Ecto neural progenitor cell (in vitro differentiated cells): ENCODE measurements around the gene AUNIP.
A peak's percentile ranks its signal among the peaks of the same experiment; 100 is the strongest.

ENCODE experiments used
- DNase-seq: peaks from one replicate; pipeline ENCODE4 v3.0.0-alpha.2; 2018; ENCODE audit warnings: low spot score

AUNIP gene

GRCh38 chr1:25809283-25809926, 49.9 kb downstream of the AUNIP start:
- no peak for DNase-seq

DNA sequence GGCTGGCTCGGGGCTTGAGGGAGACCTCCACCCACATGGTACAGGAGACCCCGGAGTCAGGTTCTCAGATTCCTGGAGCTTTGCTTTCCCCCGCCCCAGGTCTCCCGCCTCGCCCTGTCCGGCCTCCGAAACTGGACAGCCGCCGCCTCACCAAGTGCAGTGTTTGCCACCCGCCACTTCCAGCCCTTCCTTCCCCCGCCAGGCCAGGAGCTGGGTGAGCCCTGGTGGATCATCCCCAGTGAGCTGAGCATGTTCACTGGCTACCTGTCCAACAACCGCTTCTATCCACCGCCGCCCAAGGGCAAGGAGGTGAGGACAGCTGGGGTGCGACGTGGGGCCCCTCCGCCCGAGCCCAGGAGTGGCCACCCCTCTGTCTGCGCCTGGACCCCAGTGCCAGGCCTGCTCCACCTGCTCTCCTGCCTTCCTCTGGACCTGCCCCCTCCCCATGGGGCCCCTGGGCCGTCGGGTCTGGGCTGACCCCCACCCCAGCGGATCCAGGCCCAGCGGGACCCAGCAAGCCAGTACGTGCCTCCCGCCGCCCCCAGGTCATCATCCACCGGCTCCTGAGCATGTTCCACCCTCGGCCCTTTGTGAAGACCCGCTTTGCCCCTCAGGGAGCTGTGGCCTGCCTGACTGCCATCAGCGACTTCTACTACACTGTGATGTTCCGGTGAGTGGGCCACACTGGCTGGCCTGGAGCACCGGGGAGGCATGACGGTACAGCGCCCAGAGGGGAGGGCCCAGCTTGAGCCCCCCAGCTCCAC, 50.6 kb downstream of the AUNIP start:
- no peak for DNase-seq

DNA sequence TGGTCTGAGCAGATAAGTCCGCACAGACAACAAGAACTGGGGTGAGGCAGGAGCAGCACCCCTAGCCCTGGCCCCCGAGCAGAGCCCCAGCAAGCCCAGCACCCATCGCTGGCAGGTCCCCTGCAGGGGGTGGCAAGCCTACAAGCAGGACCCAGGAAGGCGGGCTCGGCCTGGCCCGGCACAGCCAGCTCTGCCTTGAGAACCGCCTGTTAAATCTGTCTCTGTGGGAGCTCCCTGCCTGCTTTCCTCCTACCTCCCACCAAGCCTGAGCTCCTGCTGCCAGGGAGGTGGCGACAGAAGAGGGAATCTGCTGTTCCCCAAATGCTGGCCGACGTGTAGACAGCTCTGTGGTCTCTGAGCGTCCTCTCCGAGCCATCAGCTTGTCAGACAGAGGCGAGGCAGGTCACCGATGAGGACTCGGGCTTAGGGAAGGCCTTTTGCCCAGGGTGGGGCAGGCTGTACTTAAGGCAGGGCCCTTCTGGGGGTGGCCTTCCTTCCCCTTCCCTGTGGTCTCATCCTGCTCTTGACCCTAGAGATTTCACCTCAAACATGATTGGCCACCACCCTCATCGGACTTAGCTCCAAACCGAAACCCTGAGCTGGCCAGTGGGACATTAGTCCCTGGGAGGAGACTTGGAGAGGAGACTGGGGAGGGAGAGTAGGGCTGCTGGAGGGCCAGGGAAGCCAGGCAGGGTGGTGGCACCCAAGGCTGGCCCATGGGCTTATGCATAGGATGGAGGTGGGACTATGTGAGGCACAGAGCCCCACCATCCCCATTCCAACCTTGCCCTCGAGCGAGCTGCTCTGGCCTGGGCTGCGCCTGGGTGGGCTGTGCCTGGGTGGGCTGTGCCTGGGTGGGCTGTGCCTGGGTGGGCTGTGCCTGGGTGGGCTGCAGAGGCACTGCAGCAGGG, 51.5 kb downstream of the AUNIP start:
- DNase-seq, result no peak

DNA sequence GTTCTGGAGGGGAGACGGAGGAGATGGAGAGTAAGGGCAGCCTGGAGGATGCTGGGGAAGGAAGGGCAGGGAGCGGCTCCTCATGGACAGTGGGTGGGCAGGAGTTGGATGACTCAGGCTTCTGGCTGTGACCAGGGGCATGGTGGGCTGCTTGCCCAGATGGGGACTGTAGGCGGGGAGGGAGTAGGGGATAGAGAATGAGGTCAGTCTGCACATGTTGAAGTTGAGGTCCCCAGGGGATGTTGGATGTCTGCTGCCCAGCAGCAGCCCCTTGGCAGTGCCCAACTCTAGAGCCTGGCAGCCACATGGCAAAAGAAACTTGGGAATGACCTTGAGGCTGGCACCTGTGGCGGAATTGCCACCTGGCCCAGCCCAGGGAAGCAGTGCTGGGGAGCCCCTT, 52.8 kb downstream of the AUNIP start:
- DNase-seq, result no peak

DNA sequence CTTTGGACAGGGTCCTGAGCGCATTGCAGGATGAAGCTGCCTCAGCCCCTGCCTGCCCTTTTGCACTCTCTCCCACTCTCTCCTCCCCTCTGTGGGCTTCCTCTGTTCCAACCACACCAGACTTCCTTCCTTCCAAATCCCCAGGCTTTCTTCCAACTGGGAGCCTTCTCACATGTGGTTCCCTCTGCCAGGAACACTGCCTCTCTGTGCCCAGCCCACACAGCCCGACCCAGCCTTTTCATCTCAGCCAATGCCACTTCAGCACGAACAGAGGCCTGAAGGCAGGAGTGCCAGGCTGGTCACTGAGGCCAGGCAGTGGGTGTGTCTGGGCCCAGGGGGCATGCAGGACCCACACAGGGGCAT, 53.4 kb downstream of the AUNIP start:
- no peak for DNase-seq

- no peak for DNase-seq
Measured at GRCh38 chr1:25804964-25805862, 54.0 kb downstream of the AUNIP start.

DNA sequence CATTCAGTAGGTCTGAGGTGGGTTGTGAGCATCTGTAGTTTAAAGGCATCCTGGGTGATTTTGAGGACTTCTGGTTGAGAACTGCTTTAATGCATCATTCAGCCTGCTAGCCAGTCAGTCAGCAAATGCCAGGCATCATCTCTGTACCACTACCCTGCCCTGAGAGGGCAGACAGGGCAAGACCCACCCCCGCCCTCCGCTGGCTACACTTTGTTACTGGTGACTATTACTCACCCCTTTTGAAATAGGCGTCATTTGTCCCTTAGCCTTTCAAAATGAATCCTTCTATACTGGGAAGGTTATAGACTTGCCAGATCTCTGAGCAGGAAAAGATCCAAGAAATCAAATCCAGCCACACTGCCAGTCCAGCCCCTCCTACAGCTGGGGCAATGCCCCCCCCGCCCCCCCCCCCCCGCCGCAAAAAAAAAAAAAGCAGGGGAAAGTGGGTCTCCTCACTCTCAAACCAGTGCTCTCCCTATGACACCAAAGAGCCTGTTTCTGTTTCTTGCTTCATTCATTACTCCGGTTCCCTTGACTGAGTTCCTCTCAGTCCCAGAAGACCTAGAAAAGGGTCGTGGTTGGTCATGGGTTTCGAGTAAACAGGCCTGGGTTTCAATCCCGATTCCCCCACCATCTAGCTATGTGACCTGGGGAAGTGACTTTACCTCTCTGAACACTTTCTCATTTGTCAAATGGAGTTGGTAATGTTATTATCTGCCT, 54.9 kb downstream of the AUNIP start:
- no peak for DNase-seq

- DNase-seq, result no peak
Measured at GRCh38 chr1:25803368-25803767, 55.9 kb downstream of the AUNIP start.

DNA sequence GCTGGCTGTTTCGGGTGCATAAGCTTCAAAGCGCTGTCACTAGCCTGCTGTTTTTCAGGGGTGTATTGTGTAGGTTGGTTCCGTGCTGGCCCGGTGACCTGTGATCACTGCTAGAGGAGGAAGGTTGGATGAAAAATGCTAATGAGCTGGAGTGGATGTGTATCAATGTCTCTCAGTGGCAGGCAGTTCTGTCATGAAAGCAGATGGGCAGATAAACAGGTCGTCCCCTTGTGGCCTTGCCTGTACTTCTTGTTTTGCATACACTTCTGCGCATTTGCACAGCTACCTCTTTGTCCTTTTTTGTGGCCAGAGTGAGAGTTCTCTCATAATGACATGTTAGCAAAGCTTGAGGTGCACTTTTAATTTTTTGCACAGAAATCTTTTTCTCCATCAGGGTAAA, 56.3 kb downstream of the AUNIP start:
- DNase-seq, result no peak

DNA sequence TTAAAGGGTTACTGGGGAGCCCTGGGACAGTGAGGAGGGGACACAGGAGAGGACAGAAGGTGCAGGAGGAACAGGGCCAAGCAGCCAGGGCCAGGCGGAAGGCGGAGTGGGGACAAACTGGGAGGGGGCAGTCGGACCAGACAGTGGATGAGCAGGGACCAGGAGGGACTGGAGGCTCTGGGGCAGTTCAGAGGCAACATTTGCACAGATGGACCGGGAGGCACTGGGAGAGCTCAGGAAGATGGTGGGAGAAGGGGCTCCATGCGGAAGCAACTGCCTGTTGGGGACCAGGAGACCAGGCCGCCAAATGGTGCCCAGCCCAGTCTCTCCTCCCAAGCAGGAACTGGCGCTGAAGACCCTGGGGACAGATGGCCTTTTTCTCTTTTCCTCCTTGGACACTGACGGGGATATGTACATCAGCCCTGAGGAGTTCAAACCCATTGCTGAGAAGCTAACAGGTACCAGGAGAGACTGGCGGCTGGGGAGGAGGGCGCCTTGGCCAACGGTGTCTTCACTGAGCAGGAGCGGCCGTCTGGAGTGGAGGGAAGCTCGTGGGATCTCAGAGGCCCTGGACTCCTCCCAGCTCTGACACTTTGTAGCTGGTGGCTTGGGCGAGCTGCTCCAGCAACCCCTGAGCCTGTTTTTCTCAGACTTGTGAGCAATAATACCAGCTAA, 58.4 kb downstream of the AUNIP start:
- no peak for DNase-seq

DNA sequence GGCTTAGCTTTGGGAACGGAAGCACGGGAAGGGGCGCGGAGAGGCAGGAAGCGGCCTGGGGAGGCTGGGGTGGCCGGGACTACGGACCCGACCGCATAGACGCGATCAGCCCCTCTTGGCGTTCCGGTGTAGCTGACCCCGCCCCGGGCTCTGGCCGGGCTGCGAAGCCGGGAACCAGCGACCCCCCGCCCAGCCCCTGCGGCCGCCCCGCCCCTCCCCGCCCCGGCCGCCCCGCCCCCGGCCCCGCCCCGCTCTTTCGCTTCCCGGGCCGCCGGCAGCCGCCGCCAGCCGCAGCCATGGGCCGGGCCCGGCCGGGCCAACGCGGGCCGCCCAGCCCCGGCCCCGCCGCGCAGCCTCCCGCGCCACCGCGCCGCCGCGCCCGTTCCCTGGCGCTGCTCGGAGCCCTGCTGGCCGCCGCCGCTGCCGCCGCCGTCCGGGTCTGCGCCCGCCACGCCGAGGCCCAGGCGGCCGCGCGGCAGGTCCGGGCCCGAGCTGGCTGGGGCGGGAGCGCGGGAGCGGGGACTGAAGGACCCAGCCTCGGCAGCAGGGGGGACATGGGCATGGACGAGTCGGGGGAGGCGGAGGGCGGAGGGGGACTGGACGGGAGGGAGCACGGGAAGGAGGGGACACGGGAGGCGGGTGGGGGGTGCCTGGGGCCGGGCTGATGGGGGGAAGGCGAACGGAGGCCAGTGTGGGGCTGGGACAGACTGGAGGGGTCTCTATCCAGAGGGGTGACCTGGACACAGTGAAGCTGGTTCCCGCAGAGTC, 59.1 kb downstream of the AUNIP start, which contains the start of gene SELENON:
Gene SELENON, plus strand, starts transcription at position 259 of the 768 bp plus-strand sequence. Its CDS starts 38 bp downstream, at position 297.
- peak; percentile 86 for DNase-seq

DNA sequence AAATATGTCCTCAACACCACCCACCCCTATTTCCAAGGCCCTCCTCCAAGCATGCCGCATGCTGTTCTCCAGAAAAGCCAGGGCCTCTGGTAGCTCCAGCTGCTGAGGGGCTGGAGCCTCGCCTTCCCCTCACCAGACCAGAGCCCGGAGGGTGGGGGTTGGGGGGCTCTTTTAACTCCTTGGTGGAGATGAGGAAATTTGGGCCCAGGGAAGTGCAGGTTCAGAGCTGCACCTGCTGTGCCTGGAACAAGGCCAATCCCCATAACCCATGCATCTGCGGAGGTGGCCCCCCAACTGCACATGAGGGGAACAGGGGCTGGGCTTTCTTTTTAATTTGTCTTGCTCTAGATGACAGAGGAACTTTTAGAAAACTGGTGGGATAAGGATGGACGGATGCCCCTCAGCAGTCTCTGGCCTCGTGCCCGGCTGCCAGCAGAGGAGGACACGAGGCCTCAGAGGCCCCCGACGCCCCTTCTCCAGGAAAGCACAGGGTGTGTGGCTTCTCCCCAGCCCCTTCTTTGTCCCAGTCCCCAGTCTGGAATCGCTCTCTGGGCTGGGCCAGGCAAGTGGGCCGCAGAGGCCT, 59.8 kb downstream of the AUNIP start:
- no peak for DNase-seq

DNA sequence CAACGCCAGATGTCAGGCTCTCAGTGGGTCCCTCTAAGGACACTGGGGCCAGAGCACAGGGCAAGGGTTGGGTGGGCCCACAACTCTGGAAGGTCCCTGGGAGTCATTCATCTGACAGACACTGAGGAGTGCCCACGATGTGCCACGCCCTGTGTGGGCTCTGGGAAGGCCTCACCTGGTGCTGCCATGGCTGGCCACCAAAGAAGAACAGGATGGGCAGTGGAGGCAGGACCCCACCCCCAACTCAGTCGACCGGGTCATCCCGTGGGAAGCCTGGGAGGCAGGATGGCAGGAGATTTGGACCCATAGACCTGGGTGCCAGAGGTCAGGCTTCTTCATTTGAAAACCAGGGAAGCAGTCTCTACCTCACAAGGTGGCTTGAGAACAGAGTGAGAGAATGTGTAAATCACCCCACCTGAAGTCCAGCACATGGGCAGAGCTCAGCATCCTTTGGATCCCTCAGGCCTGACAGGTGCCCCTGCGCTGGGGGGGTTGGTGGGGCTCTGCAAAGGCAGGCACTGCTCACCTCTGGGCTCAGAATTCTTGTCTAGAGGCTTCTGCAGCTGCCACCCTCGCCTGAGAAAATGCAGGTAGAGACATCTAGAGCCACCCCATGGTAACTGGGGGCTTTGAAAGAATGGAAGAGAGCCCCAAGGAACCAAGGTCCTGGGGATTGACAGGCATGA, 60.4 kb downstream of the AUNIP start:
- no peak for DNase-seq

- peak; percentile 75 for DNase-seq
Measured at GRCh38 chr1:25797939-25798338, 61.3 kb downstream of the AUNIP start.

DNA sequence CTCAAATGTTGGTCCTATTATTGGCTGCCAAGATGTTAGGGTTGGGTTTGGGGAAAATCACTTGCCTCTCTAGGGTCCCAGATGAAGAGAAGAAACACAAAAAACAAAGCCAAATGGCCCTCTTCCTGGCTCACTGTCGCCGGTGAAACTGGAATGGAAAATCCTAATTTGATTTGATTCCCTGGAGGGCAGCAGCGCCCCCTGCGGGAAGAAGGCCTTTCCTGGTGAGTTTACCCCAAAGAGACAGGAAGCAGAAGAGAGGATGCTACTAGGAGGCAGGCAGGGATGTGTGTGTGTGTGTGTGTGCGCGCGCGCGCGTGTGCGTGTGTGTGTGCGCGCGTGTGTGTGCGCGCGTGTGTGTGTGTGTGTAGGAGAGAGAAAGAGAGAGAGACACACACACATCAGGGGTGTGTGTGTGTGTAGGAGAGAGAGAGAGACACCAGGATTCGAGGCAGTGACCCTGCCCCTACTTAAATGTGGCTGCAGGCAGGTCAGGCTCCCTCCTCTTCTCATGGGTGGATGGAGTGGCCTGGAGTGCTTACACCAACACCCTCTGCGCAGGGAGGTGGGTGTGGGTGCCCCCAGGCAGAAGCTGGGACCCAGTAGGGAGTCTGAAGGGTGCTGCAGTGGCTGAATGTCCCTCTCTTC, 62.3 kb downstream of the AUNIP start:
- peak; percentile 90 for DNase-seq

DNA sequence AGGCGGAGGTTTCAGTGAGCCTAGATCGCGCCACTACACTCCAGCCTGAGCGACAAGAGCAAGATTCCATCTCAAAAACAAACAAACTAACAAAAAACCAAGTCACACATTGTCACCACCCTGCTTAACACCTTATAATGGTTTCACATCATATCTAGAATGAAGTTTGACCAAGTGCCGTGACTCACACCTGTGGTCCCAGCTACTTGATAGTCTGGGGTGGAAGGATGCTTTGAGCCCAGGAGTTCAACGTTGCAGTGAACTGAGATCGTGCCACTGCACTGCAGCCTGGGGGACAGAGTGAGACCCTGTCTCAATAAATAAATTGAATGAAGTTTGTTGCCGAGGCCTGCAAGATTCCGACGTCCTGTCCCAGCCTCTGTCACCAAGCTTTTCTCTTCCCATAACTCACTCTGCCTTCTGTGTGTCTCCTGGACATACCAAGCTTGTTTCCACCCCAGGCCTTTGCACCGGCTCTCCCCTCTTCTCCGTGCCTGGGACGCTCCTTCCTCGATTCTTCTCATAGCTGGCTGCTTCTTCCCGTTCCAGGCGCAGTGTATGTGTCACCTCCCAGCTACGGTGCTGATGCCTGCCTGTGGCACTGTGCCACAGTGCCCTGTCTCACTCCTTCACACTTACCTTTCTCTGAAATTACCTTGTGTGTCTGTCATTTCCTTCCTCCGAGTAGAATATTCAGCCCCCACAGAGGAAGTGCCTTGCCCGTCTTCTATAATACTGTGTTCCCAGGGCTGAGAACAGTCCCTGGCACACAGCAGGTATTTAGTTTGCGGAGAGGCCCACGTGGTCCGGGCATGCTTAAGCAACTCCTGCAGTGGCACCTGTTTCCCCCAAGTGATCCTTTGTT, 63.1 kb downstream of the AUNIP start:
- DNase-seq, result no peak

- DNase-seq, result no peak
Measured at GRCh38 chr1:25795211-25795610, 64.0 kb downstream of the AUNIP start.
